Renal cortical epithelial cell (primary cell): Measurements from ENCODE around the gene C1orf21. TPM values are rescaled to one million over a fixed set of nuclear protein-coding genes. Genes with fewer than 3 reads are reported as not detected.

Experiments
- DNase-seq: peaks from one replicate; pipeline ENCODE4 v3.0.0-alpha.2; 2011; ENCODE audit warnings: low read depth
- total RNA-seq: library from RNA; depleted of rRNA; stranded (reverse); fragments of >200 nt; gene quantifications from 2 replicates; pipeline ENCODE4 v1.2.3, GENCODE V29; 2014

C1orf21 gene
- total RNA-seq, 1 donor from 2014 or later: 1.7 TPM

DNA sequence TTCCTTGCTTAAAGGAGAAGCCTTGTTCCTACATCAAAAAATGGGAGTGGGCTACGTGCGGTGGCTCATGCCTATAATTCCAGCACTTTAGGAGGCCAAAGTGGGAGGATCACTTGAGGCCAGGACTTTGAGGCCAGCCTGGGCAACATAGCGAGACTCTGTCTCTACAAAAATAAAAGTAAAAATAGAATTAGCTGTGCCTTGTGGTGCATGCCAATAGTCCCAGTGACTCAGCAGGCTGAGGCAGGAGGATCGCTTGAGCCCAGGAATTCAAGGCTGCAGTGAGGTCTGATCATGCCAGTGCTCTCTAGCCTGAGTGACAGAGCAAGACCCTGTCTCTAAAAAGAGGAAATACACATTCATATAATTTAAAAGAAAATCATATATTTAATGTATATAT lies 127.1 kb downstream of the C1orf21 start:
- DNase-seq: peak; percentile 70

DNA sequence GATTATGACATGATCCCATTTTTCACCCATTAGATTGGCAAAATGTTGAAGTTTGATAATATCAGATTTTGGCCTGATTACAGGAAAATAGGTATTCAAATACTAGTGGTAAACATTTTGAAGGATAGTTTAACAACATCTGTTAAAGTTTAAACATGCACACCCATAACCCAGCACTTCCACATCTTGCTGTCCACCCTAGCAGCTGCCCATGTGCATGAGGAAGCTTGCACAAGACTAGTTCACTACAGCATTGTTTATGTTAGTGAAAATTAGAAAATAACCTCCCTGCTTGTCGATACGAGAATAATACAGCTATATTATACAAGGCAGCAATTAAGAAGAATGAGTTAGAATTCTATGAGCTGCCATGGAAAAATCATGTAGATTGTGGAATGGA lies 127.6 kb downstream of the C1orf21 start:
- no peak for DNase-seq

DNA sequence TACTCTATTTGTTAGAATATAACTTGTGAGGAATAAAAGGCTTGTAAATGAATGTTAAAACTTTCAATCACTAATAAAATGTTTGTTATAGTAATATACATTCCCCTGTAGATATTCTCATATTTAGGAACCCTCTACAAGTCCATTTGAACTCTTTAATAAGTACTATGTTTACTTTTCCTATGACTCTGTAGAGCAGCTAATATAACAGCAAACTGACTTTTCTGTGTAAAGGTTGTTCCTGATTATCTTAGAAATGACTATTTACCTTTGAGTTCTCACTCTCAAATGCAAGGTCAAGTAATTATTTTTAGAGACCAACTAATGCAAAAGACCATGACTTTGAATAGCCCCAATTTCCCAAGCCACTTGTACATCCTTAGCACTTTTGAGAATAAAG lies 130.3 kb downstream of the C1orf21 start:
- DNase-seq: no peak

DNA sequence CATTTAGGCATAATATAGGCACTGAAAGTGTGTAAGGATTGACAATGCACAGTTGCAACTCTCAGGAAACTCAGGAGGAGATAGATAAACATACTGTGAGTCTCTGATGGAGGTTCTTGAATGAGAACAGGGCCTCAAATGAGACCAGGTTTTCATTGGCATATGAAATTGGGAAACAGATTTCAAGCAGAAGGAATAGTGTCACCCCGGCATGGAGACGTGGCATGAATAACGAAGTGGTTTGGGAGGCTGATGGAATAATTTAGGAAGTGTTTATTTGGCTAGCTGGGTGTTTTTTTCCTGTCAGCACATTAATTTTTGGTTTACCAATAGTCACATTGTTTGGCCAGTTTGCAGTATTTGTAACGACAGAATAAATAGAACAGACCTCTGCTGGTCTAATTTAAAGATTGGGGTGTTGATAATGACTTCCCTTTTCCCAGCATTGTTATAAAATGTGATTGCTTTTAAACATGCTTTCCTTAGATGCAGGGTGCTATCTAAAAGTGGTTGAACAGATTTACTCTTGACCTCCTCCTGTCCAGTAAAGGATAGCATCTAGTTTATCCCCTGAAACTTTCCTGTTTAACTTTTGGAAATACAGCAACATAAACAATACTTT lies 132.0 kb downstream of the C1orf21 start:
- DNase-seq: no peak

DNA sequence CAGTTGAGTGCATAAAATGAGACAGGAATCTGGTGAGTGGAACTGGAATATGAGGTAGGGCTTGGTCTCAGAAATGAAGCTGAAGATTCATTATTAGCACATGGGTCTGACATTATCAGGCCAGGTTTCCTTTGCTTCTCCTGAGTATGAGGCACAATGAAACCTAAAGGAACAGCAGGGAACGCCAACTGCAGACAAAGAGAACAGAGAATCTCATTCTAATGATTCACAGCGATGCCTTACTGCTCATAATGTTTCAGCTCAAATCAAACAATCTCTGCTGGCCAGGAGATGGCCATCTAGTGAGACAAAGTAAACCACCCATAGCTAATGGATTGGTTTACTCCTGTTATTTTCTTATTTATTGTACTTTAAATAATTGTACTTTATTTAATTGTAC lies 133.5 kb downstream of the C1orf21 start:
- DNase-seq: no peak

DNA sequence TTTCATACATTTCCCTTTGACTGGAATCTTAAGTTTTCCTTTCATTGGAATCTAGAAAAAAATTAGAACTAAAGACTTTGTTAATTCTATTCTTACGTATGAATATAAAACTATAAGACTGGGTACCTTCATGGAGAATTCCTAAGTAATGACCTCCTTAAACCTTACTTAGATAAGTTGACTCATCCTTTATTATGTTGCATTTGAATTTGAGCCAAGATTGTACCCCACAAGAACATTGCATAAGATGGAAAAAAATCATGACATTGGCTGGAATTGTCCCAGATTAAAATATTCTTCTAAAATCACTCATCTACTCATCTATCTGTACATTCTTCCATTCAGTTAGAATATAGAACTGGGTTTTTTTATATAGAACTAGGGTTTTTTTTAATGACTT lies 137.4 kb downstream of the C1orf21 start:
- DNase-seq: no peak

DNA sequence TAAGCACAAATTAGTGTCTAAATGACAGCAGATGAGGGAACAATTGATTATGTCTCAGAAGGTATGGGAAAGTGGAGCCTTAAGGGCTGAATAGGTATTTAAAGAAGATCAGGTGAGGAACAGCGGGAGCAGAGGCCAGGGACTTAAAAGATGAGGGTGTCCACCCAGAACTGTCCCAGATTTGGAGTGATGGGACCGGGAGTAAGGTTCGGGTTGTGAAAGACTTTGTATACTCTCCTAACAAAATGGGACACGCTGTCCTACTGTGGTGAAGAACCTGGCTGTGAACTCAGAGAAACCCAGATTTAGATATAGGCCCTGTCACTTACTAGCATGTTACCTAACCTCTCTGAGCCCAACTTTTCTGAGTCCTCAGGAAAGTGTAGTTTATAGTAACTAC lies 140.6 kb downstream of the C1orf21 start:
- no peak for DNase-seq

DNA sequence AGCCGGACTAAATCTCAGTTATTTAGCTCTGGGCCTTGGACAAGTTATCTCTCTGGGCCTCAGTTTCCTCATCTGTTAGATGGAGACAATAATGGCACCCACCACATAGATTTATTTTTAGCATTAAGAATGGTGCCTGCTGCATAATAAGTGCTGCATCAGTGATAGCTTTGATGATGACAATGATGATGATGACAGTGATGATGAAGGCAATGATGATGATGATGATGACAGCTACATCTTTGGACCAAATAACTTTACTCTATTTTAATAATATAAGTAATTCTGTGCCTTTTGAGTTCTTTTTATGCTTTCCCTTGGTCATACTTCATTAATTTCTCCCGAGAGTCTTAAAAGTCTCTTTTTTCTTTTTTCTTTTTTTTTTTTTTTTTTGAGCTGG lies 143.4 kb downstream of the C1orf21 start:
- DNase-seq: no peak

DNA sequence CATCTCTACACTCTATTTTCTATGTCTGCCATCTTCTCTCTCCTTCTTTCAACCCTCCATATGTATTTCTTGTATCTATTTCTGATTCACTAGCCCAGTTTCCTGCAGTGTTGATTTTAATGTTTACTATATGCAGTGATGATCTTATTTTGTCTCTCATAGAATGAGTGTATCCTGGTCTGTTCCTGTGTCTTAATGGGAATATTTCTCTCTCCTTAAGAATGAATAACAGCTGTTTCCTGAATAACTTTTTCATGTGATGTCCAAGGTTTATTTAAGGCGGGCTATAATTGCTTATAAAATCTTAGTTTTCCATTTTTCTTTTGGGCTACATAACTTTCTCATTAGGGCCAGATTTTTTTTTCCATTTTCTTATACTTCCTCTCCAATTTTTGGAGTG lies 144.5 kb downstream of the C1orf21 start:
- no peak for DNase-seq

DNA sequence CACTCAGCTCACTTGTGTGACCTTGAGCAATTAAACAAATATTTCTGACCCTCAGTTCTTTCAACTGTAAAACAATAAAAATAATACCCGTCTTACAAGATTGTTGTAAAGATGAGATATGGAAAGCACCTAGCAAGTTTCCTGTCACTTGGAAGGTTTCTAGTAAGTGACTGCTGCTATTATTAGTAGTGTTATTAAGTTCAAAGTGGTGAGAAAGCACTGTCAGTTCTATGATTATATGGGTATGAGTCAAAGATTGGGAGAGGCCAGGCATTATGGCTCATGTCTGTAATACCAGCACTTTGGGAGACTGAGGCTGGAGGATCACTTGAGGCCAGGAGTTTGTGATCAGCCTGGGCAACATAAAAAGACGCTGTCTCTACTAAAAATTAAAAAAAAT lies 145.4 kb downstream of the C1orf21 start:
- no peak for DNase-seq

DNA sequence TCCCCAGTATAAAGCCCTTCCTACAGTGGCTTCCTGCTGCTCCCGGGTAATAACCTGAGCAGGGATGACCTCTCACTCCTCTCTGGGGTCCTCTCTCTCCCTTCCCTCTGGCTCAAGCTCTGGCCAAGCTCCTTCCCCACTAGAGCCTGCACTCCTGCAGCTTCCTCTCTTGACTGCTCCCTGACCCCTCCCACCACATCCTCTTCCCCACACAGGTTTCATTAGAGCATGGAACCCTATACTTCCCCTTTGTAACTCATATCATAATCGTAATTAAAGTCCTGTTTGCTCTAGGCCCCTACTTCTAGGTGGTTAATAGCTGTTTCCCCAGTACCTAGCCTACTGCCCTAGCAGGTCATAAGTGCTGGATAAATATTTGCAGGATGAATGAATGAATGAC lies 146.2 kb downstream of the C1orf21 start:
- no peak for DNase-seq

DNA sequence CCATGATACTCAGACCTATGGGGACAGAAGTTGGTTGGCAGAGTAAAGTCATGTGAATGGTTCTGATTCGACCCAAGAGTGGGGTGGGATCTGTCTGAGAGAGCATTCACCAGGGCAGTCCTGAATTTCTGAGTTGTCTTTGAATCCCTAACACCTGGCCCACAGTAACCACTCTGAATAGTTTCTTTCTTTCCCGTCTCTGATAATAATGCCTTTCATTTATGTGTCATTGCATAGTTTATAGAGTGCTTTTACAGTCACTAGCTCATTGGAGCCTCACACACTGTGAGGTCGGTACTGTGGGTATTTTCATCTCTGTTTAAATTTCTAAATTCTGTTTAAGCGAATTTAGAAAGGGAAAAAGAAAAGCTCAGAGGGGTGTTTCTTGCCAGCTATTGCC lies 147.1 kb downstream of the C1orf21 start:
- DNase-seq: no peak

DNA sequence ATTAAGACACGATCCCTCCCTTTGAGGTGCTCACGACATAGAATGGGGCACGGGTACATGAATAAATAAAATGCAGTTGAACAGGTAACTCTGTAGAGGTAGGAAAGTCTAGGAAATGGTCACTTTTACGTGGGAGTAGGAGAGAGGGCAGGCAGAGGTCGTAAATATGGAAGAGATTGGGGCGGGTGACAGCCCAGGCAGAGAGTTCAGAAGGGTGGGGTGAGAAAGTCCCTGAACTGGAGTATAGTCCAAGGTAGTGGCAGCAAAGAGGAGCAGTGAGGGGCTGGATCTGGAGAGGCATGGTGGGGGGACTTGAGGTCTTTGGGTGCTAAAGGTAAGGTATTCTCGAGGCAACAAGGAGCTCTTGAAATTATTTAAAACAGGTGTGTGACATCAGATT lies 147.9 kb downstream of the C1orf21 start:
- DNase-seq: no peak

DNA sequence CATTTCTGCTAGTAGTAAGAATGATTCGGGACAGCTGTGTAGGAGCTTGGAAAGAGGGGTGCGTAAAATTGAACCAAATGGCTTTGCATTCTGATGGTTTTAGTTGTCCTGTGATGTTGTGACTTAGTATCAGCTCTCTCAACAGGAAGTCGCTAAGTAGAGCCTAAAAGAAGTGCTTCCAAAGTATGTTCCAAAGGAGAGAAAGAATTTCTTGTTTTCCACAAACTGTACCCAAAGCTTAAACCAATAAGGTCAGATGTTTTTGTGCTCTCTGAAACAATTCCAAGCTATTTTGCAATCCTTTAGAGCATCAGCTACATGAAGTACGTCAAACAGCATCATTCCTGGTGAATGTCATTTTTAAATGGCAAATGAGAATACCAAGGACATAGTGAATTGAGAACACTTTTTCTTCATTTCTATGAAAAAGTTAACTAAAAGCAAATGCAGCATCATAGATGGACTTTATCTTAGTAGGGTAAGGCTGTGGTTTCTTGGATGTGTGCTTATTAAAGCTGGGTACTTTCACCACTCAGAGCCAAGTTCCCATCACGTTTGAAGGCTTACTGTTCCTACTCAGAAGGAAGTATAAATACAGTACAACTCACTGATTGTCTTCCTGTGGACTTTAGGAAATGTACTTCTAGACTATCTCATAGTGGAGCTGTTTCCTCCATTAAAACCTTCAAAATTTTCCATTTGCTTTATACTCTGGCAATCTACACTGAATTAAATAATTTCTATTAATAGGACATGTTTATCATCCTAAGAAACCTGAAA lies 148.6 kb downstream of the C1orf21 start:
- no peak for DNase-seq

DNA sequence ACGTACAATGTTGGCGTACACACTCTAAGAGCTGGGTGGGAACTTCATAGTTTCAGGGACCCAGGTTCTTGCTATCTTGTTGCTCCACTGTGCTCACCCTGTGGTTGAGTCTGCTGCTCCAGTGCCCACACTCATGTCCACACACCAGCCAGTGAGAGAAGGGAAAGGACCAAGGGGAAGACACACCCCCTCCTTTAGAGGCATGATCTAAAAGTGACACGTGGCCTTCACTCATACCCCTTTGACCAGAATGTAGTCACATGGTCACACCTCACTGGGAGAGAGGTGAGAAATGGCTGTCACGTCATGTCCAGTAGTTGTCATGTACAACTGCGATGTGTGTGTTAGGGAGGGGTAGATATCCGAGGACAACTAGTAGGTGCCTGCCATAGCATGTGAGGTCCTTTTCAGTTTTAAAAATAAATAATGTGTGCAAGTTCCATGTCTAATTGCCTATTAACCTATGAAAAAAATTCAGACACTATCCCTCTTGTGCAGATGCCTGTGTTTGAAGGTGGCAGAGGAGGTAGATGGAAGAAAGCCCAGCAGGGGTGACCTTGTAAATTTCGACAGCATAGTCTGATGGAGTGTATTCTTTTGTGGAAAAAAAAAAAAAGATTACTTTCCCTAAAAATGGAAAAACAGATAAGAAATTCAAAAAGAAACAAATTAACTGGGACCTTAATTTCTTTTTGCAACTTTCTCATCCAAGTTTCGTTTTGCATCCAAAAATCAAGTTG lies 149.6 kb downstream of the C1orf21 start:
- no peak for DNase-seq

DNA sequence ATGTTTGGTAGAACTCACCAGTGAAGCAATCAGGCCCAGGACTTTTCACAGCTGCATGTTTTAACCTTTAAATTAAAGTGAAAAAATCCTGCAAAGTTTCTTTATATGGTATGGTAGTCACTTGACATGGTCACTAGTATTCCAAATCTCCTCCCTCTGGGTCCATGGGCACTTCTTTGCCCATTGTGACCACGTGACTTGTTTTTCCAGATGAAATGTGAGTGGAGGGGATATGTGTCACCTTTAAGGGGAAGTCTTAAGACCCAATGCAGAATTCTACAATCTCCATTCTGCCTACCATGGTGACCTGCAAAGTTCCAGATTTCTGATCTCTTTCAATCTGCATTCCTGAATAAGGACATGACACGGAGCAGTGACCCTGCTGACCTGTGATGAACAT lies 152.8 kb downstream of the C1orf21 start:
- no peak for DNase-seq

DNA sequence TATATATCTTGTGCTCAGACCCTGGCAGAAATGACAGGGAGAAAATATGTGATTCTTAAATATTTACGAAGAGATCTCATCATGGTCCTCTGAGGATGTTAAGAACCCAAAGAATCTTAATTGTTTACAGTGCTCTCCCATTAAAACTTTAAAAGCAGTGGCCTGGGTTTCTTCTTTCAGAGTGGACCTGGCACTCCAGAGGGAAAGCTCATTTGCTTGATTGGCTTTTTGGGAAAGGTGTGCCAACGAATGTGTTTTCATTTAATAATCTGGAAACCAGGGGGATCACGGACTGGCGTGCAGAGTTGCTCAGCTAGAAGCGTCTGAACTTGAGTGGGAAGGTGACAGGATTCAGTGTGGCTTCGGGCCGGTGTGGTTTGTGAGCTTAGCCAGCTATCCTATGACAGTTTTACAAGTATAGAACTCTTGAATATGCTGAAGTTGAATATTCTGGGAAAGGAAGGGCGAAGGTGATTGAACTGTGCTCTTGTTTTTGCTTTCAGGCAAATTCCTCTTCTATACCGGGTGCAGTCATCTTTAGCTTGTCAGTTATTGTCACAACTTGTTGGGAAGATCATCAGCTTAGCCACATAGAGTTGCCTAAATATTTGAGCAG lies 154.8 kb downstream of the C1orf21 start:
- no peak for DNase-seq

DNA sequence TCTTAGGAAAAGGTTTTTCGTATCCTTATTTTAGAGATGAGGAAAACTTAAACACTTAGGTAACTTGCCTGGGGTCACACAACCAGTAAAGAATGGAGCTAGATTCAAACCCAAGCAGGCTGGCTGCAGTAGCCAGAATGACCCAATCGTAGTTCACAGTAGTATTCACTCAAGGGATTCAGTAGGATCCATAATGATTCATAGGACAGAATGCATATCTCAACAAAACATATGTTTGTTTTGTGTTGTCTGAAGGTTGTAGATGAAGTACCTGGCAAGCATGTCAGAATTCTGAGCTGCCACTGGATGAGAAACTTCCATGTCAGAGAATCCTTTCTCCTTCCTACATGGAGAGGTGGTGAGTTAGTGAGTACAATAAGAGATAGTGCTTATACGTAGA lies 155.5 kb downstream of the C1orf21 start:
- DNase-seq: no peak

DNA sequence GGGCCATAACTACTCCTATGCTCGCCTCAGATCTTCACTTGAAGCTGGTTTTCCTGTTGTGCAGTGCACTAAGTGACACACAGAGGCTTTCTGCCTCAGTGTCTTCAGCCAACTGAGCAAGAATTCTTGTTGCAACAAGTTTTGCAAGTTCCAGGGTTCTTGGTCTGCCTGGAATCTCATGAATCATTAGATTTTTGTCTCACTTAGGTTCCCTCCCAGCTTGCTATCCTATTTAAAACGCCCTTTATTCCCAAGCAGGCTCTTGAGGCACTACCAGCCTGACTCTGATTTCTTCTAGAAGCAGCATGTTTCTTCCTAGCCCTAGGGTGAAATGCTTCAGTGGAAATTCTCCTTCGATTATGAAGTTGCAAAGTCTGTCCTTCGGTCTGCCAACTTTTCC lies 158.8 kb downstream of the C1orf21 start:
- peak; percentile 74 for DNase-seq

DNA sequence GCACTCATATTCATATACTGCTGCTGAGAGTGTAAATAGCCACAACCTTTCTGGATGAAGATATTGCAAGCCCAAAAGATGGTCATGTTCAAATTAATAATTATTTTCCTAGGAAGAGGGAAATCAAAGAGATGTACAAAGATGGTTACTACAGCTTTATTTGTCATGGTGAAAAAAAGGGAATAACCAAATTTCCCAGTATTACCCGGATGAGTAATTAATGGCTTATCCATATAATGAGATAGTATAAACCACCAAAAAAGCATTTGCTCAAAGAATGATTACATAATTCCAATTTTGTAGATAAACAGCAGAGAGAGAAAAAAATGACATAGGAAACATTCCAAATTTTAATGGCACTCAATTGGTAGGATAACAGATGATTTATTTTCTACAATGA lies 165.6 kb downstream of the C1orf21 start:
- DNase-seq: no peak

DNA sequence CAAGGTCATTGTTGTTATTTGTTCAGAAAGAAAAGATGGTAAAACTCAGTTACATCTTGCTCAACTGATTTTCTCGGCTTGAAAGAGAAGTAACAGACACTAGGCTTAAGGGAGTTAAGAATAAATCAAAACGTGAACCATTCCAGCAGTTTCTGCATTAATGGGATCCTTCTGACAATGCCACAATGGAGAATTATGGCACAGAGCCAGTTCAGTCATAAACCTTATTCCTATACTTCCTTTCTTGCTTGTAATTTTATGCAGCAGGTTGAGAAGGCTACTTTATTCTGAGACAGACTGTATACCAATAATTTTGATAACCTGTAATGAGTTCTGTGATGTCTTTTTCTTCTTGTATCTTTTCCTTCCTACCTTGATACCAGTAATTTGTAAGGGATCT lies 167.0 kb downstream of the C1orf21 start:
- no peak for DNase-seq
